Measurements from ENCODE around the gene SRMS.

SRMS gene

DNA sequence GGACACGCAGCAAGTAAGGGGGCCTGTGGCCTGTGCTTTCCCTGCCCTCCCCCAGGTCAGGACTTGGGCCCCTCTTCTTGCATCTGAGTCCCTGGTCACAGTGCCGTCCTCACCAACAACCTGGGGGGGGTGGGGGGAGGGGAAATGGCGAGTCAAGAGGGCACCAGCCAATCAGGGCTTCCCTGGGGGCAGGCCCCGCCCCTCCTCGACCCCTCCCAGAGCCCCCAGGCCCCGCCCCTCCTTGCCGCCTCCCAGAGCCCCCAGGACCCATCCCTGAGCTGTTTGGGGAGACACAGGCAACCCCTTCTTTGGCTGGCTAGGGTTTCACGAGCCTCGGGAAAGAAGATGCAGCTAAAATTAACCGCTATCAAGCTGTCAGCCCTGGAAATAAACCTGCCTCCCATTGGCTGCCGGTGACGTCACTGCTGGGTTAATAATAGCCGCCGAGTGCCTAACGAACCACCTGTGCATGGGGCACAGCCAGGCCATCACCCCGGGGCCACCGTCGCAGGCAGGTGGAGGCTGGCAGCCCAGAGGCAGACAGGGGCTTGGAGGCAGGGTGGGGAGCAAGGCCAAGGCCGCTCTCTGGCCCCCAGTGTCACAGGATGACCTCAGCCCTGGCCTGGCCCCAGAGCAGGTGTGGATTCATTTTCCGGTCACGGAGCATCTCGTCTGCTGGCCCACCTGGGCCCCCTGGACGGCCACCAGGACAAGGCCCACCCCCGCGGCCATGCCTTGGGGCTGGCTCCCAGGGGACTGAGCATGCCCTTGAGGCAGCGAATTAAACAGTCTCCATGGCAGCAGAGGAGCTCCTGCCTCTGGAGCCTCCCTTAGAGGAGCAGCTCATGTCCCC, 45.5 kb downstream of the SRMS start:
- no peak for TF ChIP-seq CTCF (IDR thresholded peaks at IDR 0.05)

DNA sequence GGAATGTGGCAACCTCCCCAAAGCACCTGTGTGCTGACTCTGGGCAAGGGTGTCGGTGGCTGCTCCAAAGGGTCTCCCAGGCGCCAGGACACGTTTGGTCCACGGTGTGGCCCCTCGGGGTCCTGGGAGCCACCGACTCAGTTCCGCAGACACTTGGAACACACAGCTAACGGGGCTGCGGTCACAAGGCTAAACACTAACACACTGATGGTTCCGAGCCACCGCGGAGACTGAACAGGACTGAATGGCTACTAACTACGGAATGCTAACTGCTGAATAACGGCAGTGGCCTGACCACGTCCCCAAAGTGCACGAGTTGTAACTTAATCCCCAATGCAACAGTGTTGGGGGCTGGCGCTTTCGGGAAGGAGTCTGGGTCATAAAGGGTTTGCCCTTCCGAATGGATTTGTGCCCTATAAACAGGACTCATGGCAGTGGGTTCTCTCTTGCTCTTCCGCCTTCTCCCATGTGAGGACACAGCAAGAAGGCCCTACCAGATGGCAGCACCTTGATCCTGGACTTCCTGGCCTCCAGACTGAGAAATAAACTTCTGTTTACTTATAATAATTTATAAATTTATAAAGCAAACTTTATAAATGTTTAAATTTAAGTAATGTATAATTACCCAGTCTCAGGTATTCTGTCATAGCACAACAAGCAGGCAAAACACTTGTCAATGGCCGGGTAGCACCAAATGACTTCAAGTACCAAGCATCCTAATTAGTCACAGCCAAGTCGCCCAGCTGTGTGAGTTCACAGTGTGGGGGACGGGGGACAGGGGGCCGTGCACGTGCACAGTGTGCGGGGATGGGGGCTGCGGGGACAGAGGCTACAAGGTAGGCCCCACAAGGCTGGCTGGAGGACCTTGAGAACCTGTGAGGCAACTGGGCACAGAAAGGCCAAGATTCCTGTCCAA, 46.4 kb downstream of the SRMS start:
- no peak for TF ChIP-seq CTCF (IDR thresholded peaks at IDR 0.05)

- no peak for TF ChIP-seq CTCF (IDR thresholded peaks at IDR 0.05)
Measured at GRCh38 chr20:63500151-63500901, 47.2 kb downstream of the SRMS start.

GRCh38 chr20:63499338-63499969, 48.1 kb downstream of the SRMS start:
- TF ChIP-seq CTCF (IDR thresholded peaks at IDR 0.05), result no peak

DNA sequence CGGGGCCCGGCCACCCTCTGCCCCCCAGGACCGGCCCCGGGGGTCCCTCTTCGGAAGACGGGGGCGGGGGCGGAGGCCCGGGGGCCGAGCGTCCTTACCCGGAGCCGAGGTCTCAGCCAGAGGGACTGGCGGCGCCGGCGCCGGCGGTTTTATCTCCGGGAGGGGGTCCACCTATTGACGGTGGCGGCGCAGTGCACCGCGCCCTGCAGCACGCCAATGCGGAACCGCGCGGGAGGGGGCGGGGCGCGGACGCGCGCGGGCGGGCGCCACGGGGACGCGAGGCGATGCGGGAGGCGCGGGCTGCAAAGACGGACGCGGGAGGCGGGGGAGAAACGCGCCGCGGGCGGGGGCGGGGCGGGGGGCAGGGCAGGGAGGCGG, 48.6 kb downstream of the SRMS start, which contains the start of gene EEF1A2:
Gene EEF1A2, minus strand, starts transcription at position 124 of the 378 bp plus-strand sequence. CDS start 1,320 bp downstream, outside the sequence.
- 0 out of 2 replicates have a peak, but pooled peaks have one; percentile 36 for TF ChIP-seq CTCF (IDR thresholded peaks at IDR 0.05)

GRCh38 chr20:63497946-63498935, 49.3 kb downstream of the SRMS start:
- TF ChIP-seq CTCF (IDR thresholded peaks at IDR 0.05), result no peak

Measured in LNCAP (cell line).